Tibial nerve (tissue), 4 donors: ENCODE results near the gene MOB3A. TPM values are rescaled to one million over a fixed set of nuclear protein-coding genes. Genes with fewer than 3 reads are reported as not detected.
A peak's percentile ranks its signal among the peaks of the same experiment; 100 is the strongest.

ENCODE experiments used
- DNase-seq, 2 donors: peaks; one replicate each; pipeline ENCODE4 v3.0.0-alpha.2; 2019; ENCODE audit warnings: low spot score in 2 of 2
- H3K27ac ChIP-seq, 4 donors: fragments of 200-600 bp; sonication (generic) in 3 of 4; one replicate each; pipeline ENCODE4 v1.5.1; 2017 to 2019; ENCODE audit warnings: mild to moderate bottlenecking in 1 of 4
- H3K27me3 ChIP-seq, 2 donors: fragments of 200-600 bp; sonication (generic) in 1 of 2; one replicate each; pipeline versions ENCODE4 v1.5.1 to v1.6.0; 2017 to 2019
- H3K36me3 ChIP-seq, 3 donors: fragments of 200-600 bp; sonication (generic); one replicate each; pipeline ENCODE4 v1.5.1; 2018 to 2019
- H3K4me1 ChIP-seq, 4 donors: fragments of 200-600 bp; sonication (generic) in 3 of 4; one replicate each; pipeline ENCODE4 v1.5.1; 2017 to 2019
- H3K4me3 ChIP-seq, 4 donors: fragments of 200-600 bp; sonication (generic) in 3 of 4; one replicate each; pipeline ENCODE4 v1.5.1; 2017 to 2019; ENCODE audit warnings: mild to moderate bottlenecking in 1 of 4, moderate library complexity in 1 of 4
- H3K9me3 ChIP-seq, 4 donors: fragments of 200-600 bp; sonication (generic) in 3 of 4; one replicate each; pipeline ENCODE4 v1.5.1; 2017 to 2019
- CTCF ChIP-seq, 5 experiments: fragments of 200-600 bp in 3 of 5; fragments of 450-650 bp in 2 of 5; sonication (generic) in 3 of 5; IDR thresholded peaks; one replicate each; pipeline ENCODE4 v1.5.1; 2016 to 2019; ENCODE audit warnings: antibody characterized with exemption in 5 of 5, mild to moderate bottlenecking in 3 of 5, moderate library complexity in 2 of 5
- EP300 ChIP-seq, 2 donors: sonication (generic); formaldehyde crosslinking; IDR thresholded peaks; one replicate each; pipeline ENCODE4 v1.6.1; 2017; ENCODE audit warnings: antibody characterized with exemption in 2 of 2, mild to moderate bottlenecking in 1 of 2
- POLR2A ChIP-seq, 2 donors: fragments of 450-650 bp; IDR thresholded peaks; one replicate each; pipeline ENCODE4 v1.6.1; 2017; ENCODE audit warnings: antibody characterized with exemption in 2 of 2, mild to moderate bottlenecking in 2 of 2, moderate library complexity in 2 of 2
- WGBS, 2 donors: methylation state at CpG; one replicate each; pipeline ENCODE4 v1.1.5; 2018; 5-methylcytosine and 5-hydroxymethylcytosine counted together
- total RNA-seq, 4 donors: library from RNA; depleted of rRNA; stranded (reverse); fragments of >200 nt; gene quantifications; one replicate each; pipeline ENCODE4 v1.1.0, GENCODE V29; 2016

The MOB3A gene
- total RNA-seq, 4 donors from 2014 or later: 31.7 to 70.8 (median 35.2) TPM

DNA sequence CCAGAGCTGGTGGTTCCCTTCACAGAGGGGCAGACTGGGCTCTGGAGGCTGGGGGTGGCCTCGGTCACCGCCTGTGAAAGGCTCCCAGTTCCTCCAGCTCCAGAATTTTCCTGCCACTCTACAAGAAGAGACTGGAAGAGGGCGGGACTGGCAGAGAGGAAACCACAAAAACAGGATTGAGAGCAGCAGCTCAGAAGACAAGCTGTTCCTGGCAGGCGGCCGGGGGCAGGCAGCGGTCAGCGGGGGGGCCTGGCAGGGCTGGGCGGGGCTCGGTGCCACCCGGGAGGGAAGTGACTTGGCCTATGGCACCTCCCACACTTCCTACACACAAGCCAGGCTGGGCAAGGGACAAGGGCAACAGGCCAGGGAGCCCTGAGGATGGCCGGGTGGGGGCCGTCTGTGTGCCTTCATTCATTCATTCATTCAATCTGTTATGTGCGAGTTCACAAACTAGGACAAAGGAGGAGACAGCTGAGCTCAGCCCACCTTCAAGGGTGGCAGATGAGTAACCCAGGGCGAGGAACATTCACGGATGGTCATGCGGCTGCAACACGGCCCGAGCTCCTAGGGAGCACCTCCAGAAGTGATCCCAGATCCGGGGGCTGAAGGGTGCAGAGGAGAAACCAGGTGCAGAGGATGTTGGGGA is 63.7 kb downstream of the MOB3A start:
- Histone ChIP-seq H3K9me3 (peaks cover 0 to 13% (median 3%) of the 10 kb centered on the region in 4 donors), H3K27ac (peak overlapping the region; percentile 88 to 98 (median 98)), H3K4me1 (peaks cover 0 to 69% (median 53%) of the 10 kb centered on the region in 4 donors), H3K27me3 (no peaks in the 10 kb centered on the region), H3K4me3 (peak overlapping the region in 2 of 4 donors; percentile 15 to 16), H3K36me3 (no peaks in the 10 kb centered on the region)
- DNase-seq: peak; percentile 95 to 96
- 9 to 10% methylated on average over 18 to 19 of the region's 19 CpGs for WGBS, 2 donors
- TF ChIP-seq CTCF (IDR thresholded peaks at IDR 0.05) (peak in 1 of 5 experiments; percentile 22), POLR2A (IDR thresholded peaks at IDR 0.05) (peak; percentile 69 to 86), EP300 (IDR thresholded peaks at IDR 0.05) (peak; percentile 99 to 100)

DNA sequence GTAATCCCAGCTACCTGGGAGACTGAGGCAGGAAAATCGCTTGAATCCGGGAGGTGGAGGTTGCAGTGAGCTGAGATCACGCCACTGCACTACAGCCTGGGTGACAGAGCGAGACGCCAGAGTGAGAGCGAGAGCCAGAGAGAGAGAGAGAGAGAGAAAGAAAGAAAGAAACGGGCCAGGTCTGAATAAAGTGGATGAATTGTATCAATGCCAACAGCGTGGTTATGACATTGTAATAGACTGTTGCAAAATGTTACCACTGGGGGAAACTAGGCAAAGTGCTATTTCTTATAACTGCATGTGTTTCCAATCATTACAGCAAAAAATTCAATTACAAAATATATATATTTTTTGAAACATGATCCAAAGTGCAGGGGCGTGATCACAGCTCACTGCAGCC is 68.8 kb downstream of the MOB3A start:
- no peaks in the 10 kb centered on the region for H3K27me3 ChIP-seq
- H3K9me3 ChIP-seq: peaks cover 0 to 4% (median 0%) of the 10 kb centered on the region in 4 donors
- H3K36me3 ChIP-seq: no peaks in the 10 kb centered on the region
- no peak overlapping the region for H3K4me3 ChIP-seq
- 47 to 48% methylated on average over 9 of the region's 9 CpGs for WGBS, 2 donors
- DNase-seq: peak in 1 of 2 donors; percentile 78
- H3K27ac ChIP-seq: peak overlapping the region; percentile 11 to 98 (median 65)
- TF ChIP-seq CTCF (IDR thresholded peaks at IDR 0.05): peak in 3 of 5 experiments; percentile 22 to 45 (median 30)
- no peak for TF ChIP-seq POLR2A (IDR thresholded peaks at IDR 0.05)
- TF ChIP-seq EP300 (IDR thresholded peaks at IDR 0.05): peak; percentile 42 to 79
- peaks cover 0 to 47% (median 32%) of the 10 kb centered on the region in 4 donors for H3K4me1 ChIP-seq

- Histone ChIP-seq H3K36me3 (no peaks in the 10 kb centered on the region), H3K27ac (peak overlapping the region in 3 of 4 donors; percentile 11 to 98 (median 65)), H3K4me3 (no peak overlapping the region), H3K4me1 (peaks cover 0 to 43% (median 28%) of the 10 kb centered on the region in 4 donors), H3K27me3 (no peaks in the 10 kb centered on the region), H3K9me3 (peaks cover 0 to 4% (median 0%) of the 10 kb centered on the region in 4 donors)
- WGBS, 2 donors: 71% methylated on average over 9 to 10 of the region's 10 CpGs
- no peak for TF ChIP-seq EP300 (IDR thresholded peaks at IDR 0.05)
- TF ChIP-seq CTCF (IDR thresholded peaks at IDR 0.05): no peak
- no peak for TF ChIP-seq POLR2A (IDR thresholded peaks at IDR 0.05)
- no peak for DNase-seq
Observed at GRCh38 chr19:2026770-2027169, 69.4 kb downstream of the MOB3A start.

GRCh38 chr19:2022289-2022688 is 73.8 kb downstream of the MOB3A start:
- Histone ChIP-seq H3K27ac (no peak overlapping the region), H3K27me3 (no peaks in the 10 kb centered on the region), H3K4me1 (peaks cover 0 to 13% (median 4%) of the 10 kb centered on the region in 4 donors), H3K4me3 (no peak overlapping the region), H3K9me3 (peaks cover 0 to 4% (median 0%) of the 10 kb centered on the region in 4 donors), H3K36me3 (no peaks in the 10 kb centered on the region)
- WGBS, 2 donors: 90 to 98% methylated on average over 2 of the region's 2 CpGs
- no peak for DNase-seq
- TF ChIP-seq EP300 (IDR thresholded peaks at IDR 0.05): no peak
- no peak for TF ChIP-seq CTCF (IDR thresholded peaks at IDR 0.05)
- TF ChIP-seq POLR2A (IDR thresholded peaks at IDR 0.05): no peak

GRCh38 chr19:2021453-2022140 is 74.5 kb downstream of the MOB3A start:
- no peaks in the 10 kb centered on the region for H3K36me3 ChIP-seq
- TF ChIP-seq EP300 (IDR thresholded peaks at IDR 0.05) (no peak), CTCF (IDR thresholded peaks at IDR 0.05) (no peak), POLR2A (IDR thresholded peaks at IDR 0.05) (no peak)
- 76 to 84% methylated on average over 4 of the region's 4 CpGs for WGBS, 2 donors

More at GRCh38 chr19:2021453-2022140, 74.5 kb downstream of the MOB3A start:
- no peak for DNase-seq
- Histone ChIP-seq H3K27ac (peak overlapping the region in 2 of 4 donors; percentile 25 to 55), H3K27me3 (no peaks in the 10 kb centered on the region), H3K9me3 (peaks cover 0 to 4% (median 0%) of the 10 kb centered on the region in 4 donors), H3K4me1 (peaks cover 0 to 11% (median 4%) of the 10 kb centered on the region in 4 donors), H3K4me3 (no peak overlapping the region)
